Loucy (cell line): Measurements from ENCODE around the gene CHPF2.

Experiments used
- H2AFZ ChIP-seq: fragments of 200-600 bp; sonication (generic); 2 replicates; pipeline ENCODE4 v1.6.0; 2016; ENCODE audit warnings: antibody characterized with exemption, mild to moderate bottlenecking, low read length, moderate library complexity
- H3F3A ChIP-seq: fragments of 200-600 bp; 2 replicates; pipeline ENCODE4 v1.6.0; 2016; ENCODE audit warnings: antibody characterized with exemption, low read depth, mild to moderate bottlenecking
- H3K27me3 ChIP-seq: fragments of 200-600 bp; sonication (generic); 2 replicates; pipeline ENCODE4 v1.6.1; 2014; ENCODE audit warnings: low read length, mild to moderate bottlenecking; ENCODE audit not compliant: insufficient read depth, poor library complexity, severe bottlenecking
- H3K36me3 ChIP-seq: fragments of 200-600 bp; sonication (generic); 2 replicates; pipeline ENCODE4 v1.6.1; 2016; ENCODE audit warnings: low read length; ENCODE audit not compliant: insufficient read depth
- H3K4me1 ChIP-seq: fragments of 200-600 bp; sonication (generic); 2 replicates; pipeline ENCODE4 v1.5.1; 2014; ENCODE audit warnings: low read length, mild to moderate bottlenecking; ENCODE audit not compliant: insufficient read depth, poor library complexity, severe bottlenecking
- H3K4me2 ChIP-seq: fragments of 200-600 bp; sonication (generic); 2 replicates; pipeline ENCODE4 v1.6.0; 2014; ENCODE audit warnings: antibody characterized with exemption, low read length, low read depth, mild to moderate bottlenecking; ENCODE audit not compliant: poor library complexity, severe bottlenecking
- H3K4me3 ChIP-seq: fragments of 200-600 bp; sonication (generic); 2 replicates; pipeline ENCODE4 v1.5.1; 2014; ENCODE audit warnings: low read length, mild to moderate bottlenecking, mixed read lengths; ENCODE audit not compliant: poor library complexity, severe bottlenecking
- H3K79me2 ChIP-seq: fragments of 200-600 bp; sonication (generic); 2 replicates; pipeline ENCODE4 v1.6.1; 2014; ENCODE audit warnings: low read length; ENCODE audit not compliant: insufficient read depth
- H3K9ac ChIP-seq: fragments of 200-600 bp; sonication (generic); 2 replicates; pipeline ENCODE4 v1.6.0; 2014; ENCODE audit warnings: mild to moderate bottlenecking, low read depth, low read length, moderate library complexity; ENCODE audit not compliant: poor library complexity, severe bottlenecking
- H3K9me2 ChIP-seq: fragments of 200-600 bp; sonication (generic); replicated peaks from 2 replicates; pipeline ENCODE4 v1.6.1; 2016; ENCODE audit warnings: low read depth, low read length, mixed read lengths
- H3K9me3 ChIP-seq: fragments of 200-600 bp; sonication (generic); 2 replicates; pipeline ENCODE4 v1.6.1; 2014; ENCODE audit warnings: mild to moderate bottlenecking, antibody characterized with exemption, low read length, low read depth; ENCODE audit not compliant: insufficient read depth
- H4K20me1 ChIP-seq: fragments of 200-600 bp; sonication (generic); 2 replicates; pipeline ENCODE4 v1.6.0; 2014; ENCODE audit warnings: antibody characterized with exemption, low read length, mild to moderate bottlenecking; ENCODE audit not compliant: insufficient read depth, poor library complexity, severe bottlenecking
- CTCF ChIP-seq: fragments of 200-600 bp; sonication (generic); conservative IDR thresholded peaks from 2 replicates; pipeline ENCODE4 v1.5.1; 2014; ENCODE audit warnings: mild to moderate bottlenecking, antibody characterized with exemption, low read length
- EZH2phosphoT487 ChIP-seq: fragments of 200-600 bp; IDR thresholded peaks from 2 replicates; pipeline ENCODE4 v1.6.1; 2018; ENCODE audit warnings: antibody characterized with exemption, mild to moderate bottlenecking, moderate library complexity, borderline replicate concordance

CHPF2 gene

GRCh38 chr7:151243045-151243349 lies 10.7 kb downstream of the CHPF2 start:
- H3F3A ChIP-seq = no peaks in the 10 kb centered on the region
- TF ChIP-seq EZH2phosphoT487 = no peak
- TF ChIP-seq CTCF = no peak
- H3K4me3 ChIP-seq = no peak overlapping the region
- no peak overlapping the region for H2AFZ ChIP-seq
- H3K4me2 ChIP-seq = no peak overlapping the region
- H3K36me3 ChIP-seq = peaks cover 11% of the 10 kb centered on the region; the same call in 1 of the 2 replicates
- H4K20me1 ChIP-seq = peaks cover 5% of the 10 kb centered on the region
- H3K9ac ChIP-seq = no peak overlapping the region
- peaks cover 12% of the 10 kb centered on the region for H3K4me1 ChIP-seq
- H3K9me2 ChIP-seq = no peaks in the 10 kb centered on the region
- no peaks in the 10 kb centered on the region for H3K79me2 ChIP-seq
- no peaks in the 10 kb centered on the region for H3K27me3 ChIP-seq
- no peaks in the 10 kb centered on the region for H3K9me3 ChIP-seq

DNA sequence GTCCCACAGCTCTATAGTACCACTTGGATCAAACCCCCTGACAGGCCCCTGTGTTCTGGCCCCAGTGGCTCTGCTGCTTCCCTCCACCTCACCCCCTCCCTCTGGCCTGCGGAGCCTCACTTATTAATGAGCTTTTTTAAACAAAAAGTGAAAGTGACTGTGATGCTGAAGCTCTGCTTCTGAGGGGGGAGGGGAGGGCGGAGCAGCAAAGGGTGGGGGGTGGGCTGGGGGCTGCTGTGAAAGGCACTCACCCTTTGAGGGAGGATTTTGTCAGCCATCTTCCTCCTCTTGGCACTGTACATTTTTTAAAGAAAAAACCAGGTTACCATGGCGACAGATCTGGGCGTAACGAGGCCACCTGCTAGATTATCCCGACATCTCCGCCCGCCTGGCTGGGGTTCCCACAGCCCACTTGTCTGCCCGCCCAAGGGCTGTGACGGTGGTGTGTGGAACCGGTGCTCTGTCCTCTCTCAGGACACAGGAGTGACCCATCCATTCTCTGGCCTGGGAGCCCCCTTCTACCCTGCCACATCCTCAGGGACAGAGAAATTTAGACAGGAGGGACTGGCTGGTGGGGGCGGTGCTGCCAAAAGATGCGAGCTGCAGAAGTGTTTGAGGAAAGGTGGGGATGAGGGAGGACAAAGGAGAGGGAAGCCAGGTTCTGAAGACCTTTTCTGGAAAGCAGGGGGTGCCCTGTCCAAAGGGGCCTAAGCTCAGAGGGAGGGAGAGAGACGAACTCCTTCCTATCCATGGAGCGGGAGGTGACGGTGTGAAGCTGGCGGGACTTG lies 11.3 kb downstream of the CHPF2 start:
- Histone ChIP-seq H3K79me2 (no peaks in the 10 kb centered on the region), H3K9me2 (no peaks in the 10 kb centered on the region), H3K4me3 (no peak overlapping the region), H3K9ac (no peak overlapping the region), H3K36me3 (peaks cover 6% of the 10 kb centered on the region; the same call in 1 of the 2 replicates), H2AFZ (no peak overlapping the region), H3K27me3 (no peaks in the 10 kb centered on the region), H4K20me1 (peaks cover 2% of the 10 kb centered on the region), H3K4me1 (peaks cover 12% of the 10 kb centered on the region), H3F3A (no peaks in the 10 kb centered on the region), H3K4me2 (no peak overlapping the region), H3K9me3 (no peaks in the 10 kb centered on the region)
- TF ChIP-seq CTCF (no peak), EZH2phosphoT487 (no peak)

DNA sequence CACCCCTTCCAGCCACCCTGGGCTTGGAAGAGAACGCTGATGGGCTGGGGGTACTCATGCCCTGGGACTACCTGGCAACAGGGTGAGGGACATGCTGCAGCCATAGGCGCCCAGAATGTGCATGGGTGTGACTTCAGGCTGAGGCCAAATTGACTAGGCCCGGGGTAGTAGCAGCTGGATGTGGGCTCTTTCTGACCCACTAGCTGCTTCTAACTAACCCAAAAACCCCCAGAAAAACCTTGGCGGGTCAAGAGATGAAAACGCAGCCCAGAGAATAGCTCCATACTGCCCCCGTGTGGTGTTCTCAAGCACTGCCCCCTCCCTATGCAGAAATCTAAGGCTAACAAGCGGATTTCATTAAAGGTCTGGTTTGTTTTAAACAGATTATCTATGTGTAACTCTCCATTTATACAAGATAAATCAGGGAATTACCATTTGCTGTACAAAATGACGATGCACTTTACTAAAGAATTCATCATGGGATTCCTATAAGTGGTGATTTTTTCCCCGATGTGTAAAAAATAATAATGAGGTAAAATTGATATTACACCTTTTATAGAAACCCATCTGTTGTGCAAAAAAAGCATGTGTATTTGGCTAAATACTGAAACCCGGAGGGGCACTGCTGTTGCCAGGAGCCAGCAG lies 12.0 kb downstream of the CHPF2 start:
- H3K9ac ChIP-seq = peak overlapping the region; percentile 2
- peak; percentile 99 for TF ChIP-seq CTCF
- no peak for TF ChIP-seq EZH2phosphoT487
- H2AFZ ChIP-seq = no peak overlapping the region
- no peaks in the 10 kb centered on the region for H3K79me2 ChIP-seq
- H3K9me2 ChIP-seq = no peaks in the 10 kb centered on the region
- no peaks in the 10 kb centered on the region for H3K27me3 ChIP-seq
- H3F3A ChIP-seq = no peaks in the 10 kb centered on the region
- H3K9me3 ChIP-seq = no peaks in the 10 kb centered on the region
- no peaks in the 10 kb centered on the region for H3K36me3 ChIP-seq
- H3K4me3 ChIP-seq = peak overlapping the region; percentile 74
- H4K20me1 ChIP-seq = no peaks in the 10 kb centered on the region
- peak overlapping the region; percentile 97 for H3K4me2 ChIP-seq
- peaks cover 12% of the 10 kb centered on the region for H3K4me1 ChIP-seq
